Measurements from ENCODE around the gene DOCK9. TPM values are rescaled to one million over a fixed set of nuclear protein-coding genes. Genes with fewer than 3 reads are reported as not detected.

DOCK9 gene
- total and polyA plus RNA-seq, 9 of the 15 experiments (the other 6 are each of a cell fraction or from before 2014, with no cell fraction given) = 3.5 to 25.3 (median 16.7) TPM

GRCh38 chr13:98839856-98840769 is 137.8 kb downstream of the DOCK9 start (continued):
- TF ChIP-seq KDM1A (IDR thresholded peaks at IDR 0.05) (peak; percentile 75 to 76), MEIS2 (IDR thresholded peaks at IDR 0.05; ENCODE audit: partially characterized antibody) (peak; percentile 26), CTCFL (IDR thresholded peaks at IDR 0.05; ENCODE audit: borderline replicate concordance, insufficient read depth, low read depth, low read length, poor library complexity, severe bottlenecking) (peak; percentile 73), C11orf30 (IDR thresholded peaks at IDR 0.05; ENCODE audit: low read depth) (peak; percentile 26; the same call in 1 of the 2 replicates), MCM7 (IDR thresholded peaks at IDR 0.05) (no peak), CBFA2T3 (IDR thresholded peaks at IDR 0.05) (peak; percentile 19; the same call in 1 of the 2 replicates), DEAF1 (CRISPR knock-in tag; IDR thresholded peaks at IDR 0.05) (no peak), ATF3 (IDR thresholded peaks at IDR 0.05) (0 out of 2 replicates have a peak, but pooled peaks have one; percentile 19), ATF3 (CRISPR knock-in tag; conservative IDR thresholded peaks at IDR 0.05) (no peak), HEY1 (CRISPR knock-in tag; IDR thresholded peaks at IDR 0.05; ENCODE audit: borderline replicate concordance) (no peak), NFE2 (IDR thresholded peaks at IDR 0.05; ENCODE audit: low read depth) (0 out of 2 replicates have a peak, but pooled peaks have one; percentile 9), RCOR1 (IDR thresholded peaks at IDR 0.05; ENCODE audit: borderline replicate concordance in 1 of 2, low read depth in 2 of 2, low read length in 2 of 2) (peak in 1 of 2 experiments; percentile 92; a peak in 2 of 4 replicates), PHF21A (IDR thresholded peaks at IDR 0.05; ENCODE audit: borderline replicate concordance, low read depth) (peak; percentile 84; the same call in 1 of the 2 replicates), CXXC5 (CRISPR knock-in tag; IDR thresholded peaks at IDR 0.05) (0 out of 2 replicates have a peak, but pooled peaks have one; percentile 14), CTCF (IDR thresholded peaks at IDR 0.05 in 2 of 3, conservative IDR thresholded peaks at IDR 0.05 in 1 of 3; ENCODE audit: insufficient read depth in 2 of 3, low read depth in 1 of 3, low read length in 3 of 3) (peak; percentile 68 to 78 (median 68)), BHLHE40 (IDR thresholded peaks at IDR 0.05; ENCODE audit: low read length) (peak; percentile 14; the same call in 1 of the 2 replicates), GTF2A2 (tag; IDR thresholded peaks at IDR 0.05) (no peak), NRF1 (conservative IDR thresholded peaks at IDR 0.05 in 1 of 2, IDR thresholded peaks at IDR 0.05 in 1 of 2) (peak; percentile 29 to 34; a peak in 3 of 4 replicates), FOXK2 (conservative IDR thresholded peaks at IDR 0.05 in 1 of 2, IDR thresholded peaks at IDR 0.05 in 1 of 2; ENCODE audit: low read depth in 2 of 2) (no peak), TCF7 (IDR thresholded peaks at IDR 0.05; ENCODE audit: borderline replicate concordance) (no peak), GTF2F1 (IDR thresholded peaks at IDR 0.05; ENCODE audit: low read depth, low read length) (no peak)

Data from K562 (cell line).